ENCODE measurements around the gene CABP1. TPM values are rescaled to one million over a fixed set of nuclear protein-coding genes. Genes with fewer than 3 reads are reported as not detected.
A peak's percentile ranks its signal among the peaks of the same experiment; 100 is the strongest.

The CABP1 gene
- total RNA-seq, 1 donor from 2014 or later = 0.83 TPM

- peaks cover 5% of the 10 kb centered on the region for H3K27me3 Mint-ChIP-seq (ENCODE audit: unreplicated experiment)
- H3K4me1 Mint-ChIP-seq (ENCODE audit: low read depth, unreplicated experiment) = peaks cover 21% of the 10 kb centered on the region
- TF ChIP-seq CTCF (IDR thresholded peaks at IDR 0.05; ENCODE audit: partially characterized antibody, unreplicated experiment) = no peak
- H3K27ac Mint-ChIP-seq (ENCODE audit: unreplicated experiment) = peak overlapping the region; percentile 57
- peaks cover 7% of the 10 kb centered on the region for H3K9me3 Mint-ChIP-seq (ENCODE audit: unreplicated experiment)
- DNase-seq = peak; percentile 53
- no peaks in the 10 kb centered on the region for H3K36me3 Mint-ChIP-seq (ENCODE audit: unreplicated experiment)
- peak overlapping the region; percentile 53 for H3K4me3 Mint-ChIP-seq (ENCODE audit: unreplicated experiment)
These were observed 11.5 kb upstream of the CABP1 start for GRCh38 chr12:120628919-120629318.

- peak; percentile 43 for DNase-seq
- peaks cover 7% of the 10 kb centered on the region for H3K9me3 Mint-ChIP-seq (ENCODE audit: unreplicated experiment)
- peaks cover 21% of the 10 kb centered on the region for H3K4me1 Mint-ChIP-seq (ENCODE audit: low read depth, unreplicated experiment)
- H3K27me3 Mint-ChIP-seq (ENCODE audit: unreplicated experiment) = peaks cover 5% of the 10 kb centered on the region
- H3K27ac Mint-ChIP-seq (ENCODE audit: unreplicated experiment) = peak overlapping the region; percentile 84
- no peaks in the 10 kb centered on the region for H3K36me3 Mint-ChIP-seq (ENCODE audit: unreplicated experiment)
- peak overlapping the region; percentile 60 for H3K4me3 Mint-ChIP-seq (ENCODE audit: unreplicated experiment)
- TF ChIP-seq CTCF (IDR thresholded peaks at IDR 0.05; ENCODE audit: partially characterized antibody, unreplicated experiment) = no peak
These were observed 10.1 kb upstream of the CABP1 start for GRCh38 chr12:120630104-120630892.

GRCh38 chr12:120631097-120631496 is 9.3 kb upstream of the CABP1 start:
- Mint-ChIP-seq H3K27me3 (ENCODE audit: unreplicated experiment) (peaks cover 5% of the 10 kb centered on the region), H3K36me3 (ENCODE audit: unreplicated experiment) (no peaks in the 10 kb centered on the region), H3K4me3 (ENCODE audit: unreplicated experiment) (peak overlapping the region; percentile 25), H3K9me3 (ENCODE audit: unreplicated experiment) (peaks cover 7% of the 10 kb centered on the region), H3K27ac (ENCODE audit: unreplicated experiment) (no peak overlapping the region), H3K4me1 (ENCODE audit: low read depth, unreplicated experiment) (peaks cover 21% of the 10 kb centered on the region)
- DNase-seq = no peak
- TF ChIP-seq CTCF (IDR thresholded peaks at IDR 0.05; ENCODE audit: partially characterized antibody, unreplicated experiment) = no peak

- peak; percentile 24 for DNase-seq
- Mint-ChIP-seq H3K4me1 (ENCODE audit: low read depth, unreplicated experiment) (peaks cover 10% of the 10 kb centered on the region), H3K27ac (ENCODE audit: unreplicated experiment) (no peak overlapping the region), H3K9me3 (ENCODE audit: unreplicated experiment) (peaks cover 2% of the 10 kb centered on the region), H3K27me3 (ENCODE audit: unreplicated experiment) (peaks cover 18% of the 10 kb centered on the region), H3K4me3 (ENCODE audit: unreplicated experiment) (peak overlapping the region; percentile 82), H3K36me3 (ENCODE audit: unreplicated experiment) (no peaks in the 10 kb centered on the region)
- no peak for TF ChIP-seq CTCF (IDR thresholded peaks at IDR 0.05; ENCODE audit: partially characterized antibody, unreplicated experiment)
These were observed 721 bp downstream of the CABP1 start for GRCh38 chr12:120640861-120641833.
